ENCODE results near the gene KLHL11.

Gene KLHL11

DNA sequence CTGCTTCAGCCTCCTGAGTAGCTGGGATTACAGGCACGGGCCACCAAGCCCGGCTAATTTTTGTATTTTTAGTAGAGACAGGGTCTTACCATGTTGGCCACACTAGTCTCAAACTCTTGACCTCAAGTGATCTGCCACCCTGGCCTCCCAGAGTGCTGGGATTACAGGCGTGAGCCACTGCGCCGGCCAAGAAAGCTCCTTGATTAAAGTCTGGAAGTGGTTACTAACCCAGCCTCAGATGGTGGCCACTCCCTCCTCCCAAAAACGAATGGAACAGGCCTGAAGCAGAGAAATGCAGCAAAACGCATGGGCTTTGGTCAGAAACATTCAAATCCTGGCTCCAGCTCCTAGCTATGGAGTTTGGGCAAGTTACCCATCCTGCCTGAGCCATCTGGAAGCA, 41.1 kb downstream of the KLHL11 start:
- no peak for DNase-seq (ENCODE audit: low read depth)
- no peak overlapping the region for H3K4me3 ChIP-seq (ENCODE audit: low read depth, low read length)
- TF ChIP-seq, protein P1, sequence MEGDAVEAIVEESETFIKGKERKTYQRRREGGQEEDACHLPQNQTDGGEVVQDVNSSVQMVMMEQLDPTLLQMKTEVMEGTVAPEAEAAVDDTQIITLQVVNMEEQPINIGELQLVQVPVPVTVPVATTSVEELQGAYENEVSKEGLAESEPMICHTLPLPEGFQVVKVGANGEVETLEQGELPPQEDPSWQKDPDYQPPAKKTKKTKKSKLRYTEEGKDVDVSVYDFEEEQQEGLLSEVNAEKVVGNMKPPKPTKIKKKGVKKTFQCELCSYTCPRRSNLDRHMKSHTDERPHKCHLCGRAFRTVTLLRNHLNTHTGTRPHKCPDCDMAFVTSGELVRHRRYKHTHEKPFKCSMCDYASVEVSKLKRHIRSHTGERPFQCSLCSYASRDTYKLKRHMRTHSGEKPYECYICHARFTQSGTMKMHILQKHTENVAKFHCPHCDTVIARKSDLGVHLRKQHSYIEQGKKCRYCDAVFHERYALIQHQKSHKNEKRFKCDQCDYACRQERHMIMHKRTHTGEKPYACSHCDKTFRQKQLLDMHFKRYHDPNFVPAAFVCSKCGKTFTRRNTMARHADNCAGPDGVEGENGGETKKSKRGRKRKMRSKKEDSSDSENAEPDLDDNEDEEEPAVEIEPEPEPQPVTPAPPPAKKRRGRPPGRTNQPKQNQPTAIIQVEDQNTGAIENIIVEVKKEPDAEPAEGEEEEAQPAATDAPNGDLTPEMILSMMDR (IDR thresholded peaks at IDR 0.05; ENCODE audit: insufficient read depth, low read depth, low read length, missing control alignments): no peak

DNA sequence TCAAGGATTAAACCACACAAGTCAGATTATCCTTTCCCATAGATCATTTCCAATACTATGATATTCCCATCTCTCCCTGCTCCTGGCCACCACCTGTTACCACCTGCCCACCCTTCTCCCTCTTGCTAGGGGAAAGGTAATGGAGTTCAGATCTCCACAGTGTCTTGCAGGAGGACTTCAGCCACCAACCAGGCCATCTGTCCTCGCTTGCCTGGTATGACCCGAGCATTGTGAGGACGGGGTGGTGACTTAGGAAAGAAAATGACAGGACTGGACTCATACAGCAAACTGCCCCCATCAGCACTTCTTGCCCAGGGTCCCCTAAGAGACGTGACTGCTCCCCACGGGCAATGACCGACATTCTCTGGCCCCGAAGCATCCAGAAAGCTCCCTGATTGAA, 41.6 kb downstream of the KLHL11 start:
- TF ChIP-seq, protein P1 (IDR thresholded peaks at IDR 0.05; ENCODE audit: insufficient read depth, low read depth, low read length, missing control alignments): no peak
- no peak for DNase-seq (ENCODE audit: low read depth)
- H3K4me3 ChIP-seq (ENCODE audit: low read depth, low read length): no peak overlapping the region

DNA sequence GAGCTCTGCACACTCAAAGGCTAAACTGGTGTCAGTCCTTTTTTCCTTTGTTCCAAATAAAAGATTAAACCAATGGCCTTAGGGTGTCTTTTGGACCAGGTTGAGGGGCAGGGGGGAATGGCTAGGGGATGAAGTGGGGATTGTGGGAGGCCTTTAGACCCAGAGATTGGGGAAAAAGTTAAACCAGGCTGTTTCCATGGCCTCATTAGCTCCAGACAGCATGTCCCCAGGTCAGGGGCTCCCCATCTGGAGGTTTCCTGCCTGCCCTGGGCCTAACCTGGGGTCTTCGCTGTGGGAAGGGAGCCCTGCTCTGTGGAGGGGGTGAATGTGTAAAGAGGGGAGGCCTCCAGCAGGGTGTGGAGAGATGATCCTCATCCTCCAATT, 42.1 kb downstream of the KLHL11 start:
- no peak overlapping the region for H3K4me3 ChIP-seq (ENCODE audit: low read depth, low read length)
- TF ChIP-seq, protein P1 (IDR thresholded peaks at IDR 0.05; ENCODE audit: insufficient read depth, low read depth, low read length, missing control alignments): no peak
- no peak for DNase-seq (ENCODE audit: low read depth)

DNA sequence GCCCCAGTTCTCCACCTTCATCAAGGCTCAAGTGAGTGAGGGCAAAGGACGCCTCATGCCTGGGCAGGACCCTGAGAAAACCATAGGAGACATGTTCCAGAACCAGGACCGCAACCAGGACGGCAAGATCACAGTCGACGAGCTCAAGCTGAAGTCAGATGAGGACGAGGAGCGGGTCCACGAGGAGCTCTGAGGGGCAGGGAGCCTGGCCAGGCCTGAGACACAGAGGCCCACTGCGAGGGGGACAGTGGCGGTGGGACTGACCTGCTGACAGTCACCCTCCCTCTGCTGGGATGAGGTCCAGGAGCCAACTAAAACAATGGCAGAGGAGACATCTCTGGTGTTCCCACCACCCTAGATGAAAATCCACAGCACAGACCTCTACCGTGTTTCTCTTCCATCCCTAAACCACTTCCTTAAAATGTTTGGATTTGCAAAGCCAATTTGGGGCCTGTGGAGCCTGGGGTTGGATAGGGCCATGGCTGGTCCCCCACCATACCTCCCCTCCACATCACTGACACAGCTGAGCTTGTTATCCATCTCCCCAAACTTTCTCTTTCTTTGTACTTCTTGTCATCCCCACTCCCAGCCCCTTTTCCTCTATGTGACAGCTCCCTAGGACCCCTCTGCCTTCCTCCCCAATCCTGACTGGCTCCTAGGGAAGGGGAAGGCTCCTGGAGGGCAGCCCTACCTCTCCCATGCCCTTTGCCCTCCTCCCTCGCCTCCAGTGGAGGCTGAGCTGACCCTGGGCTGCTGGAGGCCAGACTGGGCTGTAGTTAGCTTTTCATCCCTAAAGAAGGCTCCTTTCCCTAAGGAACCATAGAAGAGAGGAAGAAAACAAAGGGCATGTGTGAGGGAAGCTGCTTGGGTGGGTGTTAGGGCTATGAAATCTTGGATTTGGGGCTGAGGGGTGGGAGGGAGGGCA, 42.7 kb downstream of the KLHL11 start:
- TF ChIP-seq, protein P1 (IDR thresholded peaks at IDR 0.05; ENCODE audit: insufficient read depth, low read depth, low read length, missing control alignments): no peak
- no peak for DNase-seq (ENCODE audit: low read depth)
- H3K4me3 ChIP-seq (ENCODE audit: low read depth, low read length): no peak overlapping the region

DNA sequence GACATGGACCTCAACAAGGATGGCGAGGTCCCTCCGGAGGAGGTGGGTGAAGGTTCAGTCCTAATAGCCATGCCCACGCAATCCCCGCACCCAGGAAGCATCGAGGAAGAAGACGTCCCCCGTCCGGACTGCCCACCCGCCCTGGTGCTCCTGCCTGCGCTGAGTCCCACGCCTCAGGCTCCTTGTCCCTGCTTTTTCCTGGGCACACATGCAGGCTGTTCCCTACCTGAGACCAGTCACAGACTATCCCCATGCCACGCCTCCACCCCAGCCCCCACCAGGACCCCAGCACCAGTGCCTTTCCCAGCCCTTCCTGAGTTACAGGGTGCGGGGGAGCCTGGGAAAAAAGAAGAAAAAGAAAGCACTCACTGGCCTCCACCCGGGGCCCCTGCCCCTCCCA, 43.4 kb downstream of the KLHL11 start:
- TF ChIP-seq, protein P1 (IDR thresholded peaks at IDR 0.05; ENCODE audit: insufficient read depth, low read depth, low read length, missing control alignments): no peak
- no peak overlapping the region for H3K4me3 ChIP-seq (ENCODE audit: low read depth, low read length)
- no peak for DNase-seq (ENCODE audit: low read depth)

DNA sequence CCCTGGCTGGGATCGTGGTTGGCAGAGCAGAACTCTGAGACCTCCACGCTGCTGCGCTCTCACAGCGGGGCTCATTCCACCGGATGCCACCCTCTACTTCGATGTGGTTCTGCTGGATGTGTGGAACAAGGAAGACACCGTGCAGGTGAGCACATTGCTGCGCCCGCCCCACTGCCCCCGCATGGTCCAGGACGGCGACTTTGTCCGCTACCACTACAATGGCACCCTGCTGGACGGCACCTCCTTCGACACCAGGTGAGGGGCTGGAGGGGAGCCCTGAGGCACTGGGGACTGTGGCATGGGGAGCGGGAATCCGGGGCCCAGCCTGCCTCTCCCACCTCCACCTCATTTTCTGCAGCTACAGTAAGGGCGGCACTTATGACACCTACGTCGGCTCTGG, 47.2 kb downstream of the KLHL11 start:
- no peak overlapping the region for H3K4me3 ChIP-seq (ENCODE audit: low read depth, low read length)
- DNase-seq (ENCODE audit: low read depth): no peak
- TF ChIP-seq, protein P1 (IDR thresholded peaks at IDR 0.05; ENCODE audit: insufficient read depth, low read depth, low read length, missing control alignments): no peak

Measured in GM12865 (cell line).